B cell (primary cell): ENCODE data around the gene TEX26.

ENCODE experiments used
- CTCF ChIP-seq: fragments of 200-600 bp; IDR thresholded peaks from one replicate; pipeline ENCODE4 v1.8.0; 2022; ENCODE audit warnings: antibody characterized with exemption, mild to moderate bottlenecking
- EZH2 ChIP-seq: IDR thresholded peaks from 2 replicates; pipeline ENCODE4 v1.6.1; 2012; ENCODE audit warnings: borderline replicate concordance, low read depth, mild to moderate bottlenecking, moderate library complexity, low read length; ENCODE audit not compliant: insufficient read depth, poor library complexity, severe bottlenecking

DNA sequence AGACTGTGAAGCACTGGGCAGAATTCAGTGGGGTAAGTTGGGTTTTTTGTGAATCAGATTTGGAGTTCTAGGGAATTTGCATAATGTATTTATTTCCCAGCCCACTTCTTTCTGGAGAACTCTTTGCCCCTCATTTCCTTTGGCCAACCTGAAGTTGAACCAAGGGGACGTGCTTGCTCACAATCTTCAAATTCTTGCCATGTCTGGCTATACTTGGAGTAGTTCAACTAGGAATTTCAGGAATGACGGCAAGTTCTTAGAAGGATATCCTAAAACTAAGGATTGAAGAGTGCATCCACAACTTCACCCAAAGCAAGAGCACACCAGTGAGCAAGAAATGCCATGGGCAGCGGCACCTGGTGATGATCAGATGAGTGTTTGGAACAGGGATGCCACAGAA lies 88.5 kb downstream of the TEX26 start:
- TF ChIP-seq CTCF (no peak), EZH2 (no peak)
